ENCODE results near the gene RAB40C. TPM values are rescaled to one million over a fixed set of nuclear protein-coding genes. Genes with fewer than 3 reads are reported as not detected.

The RAB40C gene
- total and polyA plus RNA-seq, 9 of the 15 experiments (the other 6 are each of a cell fraction or from before 2014, with no cell fraction given): 0.17 to 23.4 (median 8.7) TPM

GRCh38 chr16:588639-588888, 1.3 kb upstream of the RAB40C start (continued):
- no peak for TF ChIP-seq TEAD4 (IDR thresholded peaks at IDR 0.05; ENCODE audit: low read length)
- peak; percentile 1; the same call in 1 of the 2 replicates for TF ChIP-seq TEAD4 (CRISPR knock-in tag; IDR thresholded peaks at IDR 0.05; ENCODE audit: borderline replicate concordance)
- TF ChIP-seq RBFOX2 (IDR thresholded peaks at IDR 0.05; ENCODE audit: low read depth, low read length): no peak
- TF ChIP-seq FOSL1 (tag; conservative IDR thresholded peaks at IDR 0.05): peak; percentile 11; the same call in 1 of the 2 replicates
- no peak for TF ChIP-seq FOXM1 (IDR thresholded peaks at IDR 0.05; ENCODE audit: low read depth)
- 0 out of 2 replicates have a peak, but pooled peaks have one; percentile 69 for TF ChIP-seq FOXM1 (CRISPR knock-in tag; IDR thresholded peaks at IDR 0.05; ENCODE audit: low read depth)
- 0 out of 2 replicates have a peak, but pooled peaks have one; percentile 9 for TF ChIP-seq ZBTB7A (IDR thresholded peaks at IDR 0.05; ENCODE audit: borderline replicate concordance, control insufficient read depth, low read depth, low read length)

GRCh38 chr16:588889-589657, 793 bp upstream of the RAB40C start:
- Histone ChIP-seq H3K79me2 (ENCODE audit: control insufficient read depth, insufficient read depth, low read length) (peaks cover 60% of the 10 kb centered on the region), H3K36me3 (ENCODE audit: control insufficient read depth, insufficient read depth, low read length) (peaks cover 21% of the 10 kb centered on the region; the same call in 2 of the 3 replicates), H3K4me3 (peak overlapping the region; percentile 71), H3K4me2 (ENCODE audit: insufficient read depth, low read length) (peak overlapping the region; percentile 86), H2AFZ (ENCODE audit: low read depth, low read length) (peak overlapping the region; percentile 100), H3K4me1 (replicated peaks in 1 of 2; ENCODE audit: control insufficient read depth in 2 of 2, insufficient read depth in 2 of 2, low read length in 2 of 2) (peaks cover 18 to 73% of the 10 kb centered on the region in 2 experiments; a peak in 4 of 5 replicates), H3K9me1 (ENCODE audit: control insufficient read depth, insufficient read depth, low read length) (peaks cover 8% of the 10 kb centered on the region), H3K27me3 (ENCODE audit: control insufficient read depth in 2 of 2, insufficient read depth in 2 of 2, low read length in 2 of 2) (no peaks in the 10 kb centered on the region), H3K27ac (ENCODE audit: extremely low read depth, low read depth, low read length) (peak overlapping the region; percentile 91), H3K9me3 (replicated peaks; ENCODE audit: control insufficient read depth, insufficient read depth, low read depth, low read length) (no peaks in the 10 kb centered on the region), H3K9ac (ENCODE audit: insufficient read depth in 1 of 2, low read depth in 2 of 2, low read length in 2 of 2) (peak overlapping the region; percentile 88 to 94), H4K20me1 (replicated peaks; ENCODE audit: control insufficient read depth, insufficient read depth, low read length) (peaks cover 19% of the 10 kb centered on the region)
- intact Hi-C loops (cut with micrococcal nuclease): loop anchor here (2.0 kb wide), 1 partner anchor 72 kb away; no protein-coding TSS in a partner anchor
- CTCF ChIA-PET (ENCODE audit: low intra/inter-chr PET ratio): no interaction called here
- under 1% methylated on average over 58 of the region's 107 CpGs for WGBS (ENCODE audit: insufficient coverage, low coverage, missing lambda C conversion rate)
- in situ Hi-C loops (cut with MboI): no loop called here
- DNase-seq (ENCODE audit: extremely low read depth in 1 of 4, low spot score in 3 of 4) (peak; percentile 85 to 96 (median 92)), FAIRE-seq (no peak), ATAC-seq (peak; percentile 86)
- no TSS peak for BruUV-seq (replicated peaks)
- POLR2A ChIA-PET: interaction anchor here (0.5 to 1.8 kb wide), 21 partner anchors 10 to 186 kb away, joined by 3 to 9 read pairs (median 3); partner anchors contain the start of genes METTL26 and WFIKKN1
- TF ChIP-seq, protein P1, sequence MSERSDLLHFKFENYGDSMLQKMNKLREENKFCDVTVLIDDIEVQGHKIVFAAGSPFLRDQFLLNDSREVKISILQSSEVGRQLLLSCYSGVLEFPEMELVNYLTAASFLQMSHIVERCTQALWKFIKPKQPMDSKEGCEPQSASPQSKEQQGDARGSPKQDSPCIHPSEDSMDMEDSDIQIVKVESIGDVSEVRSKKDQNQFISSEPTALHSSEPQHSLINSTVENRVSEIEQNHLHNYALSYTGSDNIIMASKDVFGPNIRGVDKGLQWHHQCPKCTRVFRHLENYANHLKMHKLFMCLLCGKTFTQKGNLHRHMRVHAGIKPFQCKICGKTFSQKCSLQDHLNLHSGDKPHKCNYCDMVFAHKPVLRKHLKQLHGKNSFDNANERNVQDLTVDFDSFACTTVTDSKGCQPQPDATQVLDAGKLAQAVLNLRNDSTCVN (CRISPR knock-in tag; IDR thresholded peaks at IDR 0.05): no peak
- peak; percentile 95 for TF ChIP-seq GABPB1 (CRISPR knock-in tag; IDR thresholded peaks at IDR 0.05)
- TF ChIP-seq RFX5 (IDR thresholded peaks at IDR 0.05; ENCODE audit: low read depth, low read length): no peak
- TF ChIP-seq SAP30 (IDR thresholded peaks at IDR 0.05; ENCODE audit: borderline replicate concordance, insufficient read depth, low read depth, low read length, poor library complexity, severe bottlenecking): peak; percentile 77
- peak in 1 of 2 experiments; percentile 89; a peak in 1 of 4 replicates for TF ChIP-seq ZNF639 (CRISPR knock-in tag; conservative IDR thresholded peaks at IDR 0.05 in 1 of 2, IDR thresholded peaks at IDR 0.05 in 1 of 2)
- peak; percentile 88 for TF ChIP-seq SPI1 (IDR thresholded peaks at IDR 0.05; ENCODE audit: borderline replicate concordance, low read depth, low read length)
- TF ChIP-seq NCOA1 (IDR thresholded peaks at IDR 0.05; ENCODE audit: low read depth): no peak
